Inferior parietal cortex (tissue), 1 donor: ENCODE data around the gene MPV17L2.

ENCODE experiments used
- DNase-seq: peaks from one replicate; pipeline ENCODE4 v3.0.0-alpha.2; 2016; ENCODE audit errors: extremely low spot score

Gene MPV17L2

DNA sequence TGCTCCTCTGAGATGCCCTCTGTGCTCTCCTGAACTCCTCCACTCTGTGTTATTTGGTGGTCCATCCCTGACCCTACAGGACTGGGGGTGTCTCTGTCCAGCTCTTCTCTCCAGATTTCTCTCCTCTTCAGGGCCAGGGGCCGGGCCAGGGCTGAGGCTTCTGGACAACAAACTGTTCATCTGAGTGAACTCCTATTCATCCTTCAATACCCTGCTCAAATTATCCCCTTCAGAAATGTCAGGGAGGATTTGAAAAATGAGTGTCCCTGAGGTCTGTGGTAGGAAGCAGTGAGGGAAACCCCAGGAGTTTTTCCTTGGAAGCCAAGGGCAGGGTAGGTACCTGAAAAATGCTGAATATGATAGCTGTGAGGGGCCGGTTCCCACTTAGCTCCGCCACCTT is 25.6 kb downstream of the MPV17L2 start:
- DNase-seq, result no peak

DNA sequence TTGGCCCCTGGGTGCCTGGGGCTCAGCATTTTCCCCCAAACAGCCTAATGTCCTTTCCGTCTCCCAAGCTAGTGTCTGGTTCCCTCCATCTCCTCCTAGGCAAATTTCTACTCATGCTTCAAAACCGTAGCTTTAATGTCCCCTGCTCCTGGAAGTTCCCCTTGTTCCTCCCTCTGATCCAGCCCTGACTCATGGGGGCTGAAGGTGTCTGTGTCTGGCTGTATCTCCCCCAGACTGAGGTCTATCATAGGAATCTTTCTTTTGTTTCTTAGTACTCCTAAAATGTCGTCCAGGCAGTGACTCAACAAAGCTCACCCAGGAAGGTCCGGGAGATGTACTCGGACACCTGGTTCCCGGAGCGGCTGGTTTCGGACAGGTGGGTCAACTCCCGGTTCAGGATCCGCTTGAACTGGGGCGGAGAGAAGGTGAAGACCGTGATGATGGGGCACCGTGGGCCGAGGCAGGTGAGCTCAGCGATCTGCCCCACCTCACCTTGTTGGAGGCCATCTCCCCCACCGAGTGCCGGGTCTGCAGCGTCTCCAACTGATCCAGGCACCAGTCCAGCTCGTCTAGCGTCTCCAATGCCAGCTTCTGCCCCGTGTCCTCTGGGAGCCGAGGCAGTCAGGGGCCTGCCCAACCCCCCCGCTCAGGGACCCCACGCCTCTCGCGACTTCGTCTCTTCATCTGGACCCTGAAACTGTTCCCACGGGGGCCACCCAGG is 27.1 kb downstream of the MPV17L2 start:
- DNase-seq, result no peak

DNA sequence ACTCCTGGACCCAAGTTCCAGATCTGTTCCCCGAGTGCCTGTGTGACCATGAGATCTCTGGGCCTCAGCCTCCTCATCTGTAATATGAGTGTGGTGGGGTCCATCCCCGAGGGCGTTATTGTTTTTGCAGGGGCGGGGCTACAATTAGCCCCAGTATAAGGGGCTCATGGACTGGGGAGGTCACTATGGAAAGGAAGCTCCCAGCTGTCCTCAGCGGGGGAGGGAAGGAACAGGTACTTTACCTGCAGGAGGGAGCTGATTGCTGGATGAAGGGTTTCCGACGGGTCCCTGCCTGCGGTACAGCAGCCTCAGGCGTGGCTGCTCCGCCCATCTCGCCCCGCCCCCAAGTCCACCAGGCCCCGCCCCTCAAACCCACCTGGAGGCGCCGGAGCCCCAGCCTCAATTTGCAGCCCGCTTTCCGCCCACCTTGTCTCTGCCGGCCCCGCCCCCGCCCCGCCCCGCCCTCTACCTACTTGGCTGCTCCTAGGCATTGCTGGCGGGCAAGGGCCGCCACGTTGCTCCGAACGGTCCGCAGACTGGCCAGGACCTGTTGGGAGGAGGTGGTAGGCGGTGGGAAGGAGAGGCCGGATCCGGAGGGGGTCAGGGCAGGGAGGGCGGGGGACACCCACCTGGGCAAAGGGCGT is 27.7 kb downstream of the MPV17L2 start:
- no peak for DNase-seq

DNA sequence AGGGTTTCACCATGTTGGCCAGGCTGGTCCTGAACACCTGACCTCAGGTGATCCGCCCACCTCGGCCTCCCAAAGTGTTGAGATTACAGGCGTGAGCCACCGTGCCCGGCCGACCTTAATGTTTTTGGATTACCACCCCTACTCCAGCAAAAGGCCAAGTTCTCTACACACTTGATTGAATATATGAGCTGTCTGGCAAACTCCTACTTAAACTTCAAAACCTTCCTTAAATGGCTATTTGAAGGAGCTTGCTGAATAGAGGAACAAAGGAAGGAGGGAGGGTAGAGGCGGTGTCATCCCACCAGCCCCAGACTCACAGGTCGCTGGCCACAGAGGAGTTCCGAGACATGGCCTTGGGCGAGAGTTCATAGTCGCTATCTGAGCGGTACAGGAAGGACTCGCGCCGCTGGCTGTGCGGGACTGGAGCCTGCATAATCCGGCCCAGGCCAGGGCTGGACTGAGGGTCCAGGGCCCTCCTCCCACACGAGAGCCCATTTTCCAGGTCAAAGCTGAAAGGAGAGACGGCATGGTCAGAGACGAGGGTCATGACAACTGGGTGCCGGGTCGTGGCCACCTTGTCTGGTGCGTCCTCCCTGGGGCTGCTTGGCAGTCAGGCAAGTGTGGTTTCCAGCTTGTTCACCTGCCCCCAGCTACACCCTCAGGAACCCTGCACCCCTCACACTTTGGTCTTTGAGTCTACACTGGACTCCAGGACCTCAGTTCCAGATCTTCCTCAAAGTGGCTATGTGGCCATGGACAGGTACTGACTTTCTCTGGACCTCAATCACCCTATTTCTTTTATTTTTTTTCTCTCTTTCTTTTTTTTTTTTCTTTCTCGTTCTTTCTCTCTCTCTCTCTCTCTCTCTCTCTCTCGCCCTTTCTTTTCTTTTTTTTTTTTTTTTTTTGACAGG is 29.1 kb downstream of the MPV17L2 start:
- DNase-seq, result no peak

DNA sequence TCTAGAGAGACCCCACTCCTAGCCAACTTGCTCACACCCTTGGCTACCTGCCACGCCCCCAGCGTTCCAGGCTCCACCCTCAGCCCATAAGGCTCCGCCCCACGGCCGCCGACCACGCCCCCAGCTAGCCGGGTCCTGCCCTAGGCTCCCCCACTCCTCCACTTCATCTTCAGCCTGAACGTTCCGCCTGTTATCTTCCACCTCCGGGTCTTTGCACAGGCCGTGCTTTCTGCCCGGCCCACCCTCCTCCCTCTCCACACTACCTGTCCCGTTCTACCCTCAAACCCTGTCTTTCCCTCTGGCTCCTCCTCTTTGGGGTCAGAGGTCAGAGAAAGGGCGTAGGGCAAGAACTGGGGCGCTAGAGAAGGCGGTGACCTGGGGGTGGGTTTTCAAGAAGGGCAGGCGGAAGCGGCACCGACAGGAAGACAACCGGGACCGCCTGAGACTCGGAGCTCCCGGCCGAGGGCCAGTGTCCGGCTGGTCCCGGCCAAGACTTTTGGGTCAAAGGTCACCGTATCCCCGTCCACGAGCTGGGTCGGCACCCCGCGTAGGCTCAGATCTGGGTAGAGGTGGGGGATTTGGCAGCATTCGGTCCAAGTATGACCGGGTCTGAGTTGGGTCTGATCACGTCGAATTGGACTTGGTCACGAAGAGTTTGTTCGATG is 31.0 kb downstream of the MPV17L2 start:
- peak; percentile 27 for DNase-seq

DNA sequence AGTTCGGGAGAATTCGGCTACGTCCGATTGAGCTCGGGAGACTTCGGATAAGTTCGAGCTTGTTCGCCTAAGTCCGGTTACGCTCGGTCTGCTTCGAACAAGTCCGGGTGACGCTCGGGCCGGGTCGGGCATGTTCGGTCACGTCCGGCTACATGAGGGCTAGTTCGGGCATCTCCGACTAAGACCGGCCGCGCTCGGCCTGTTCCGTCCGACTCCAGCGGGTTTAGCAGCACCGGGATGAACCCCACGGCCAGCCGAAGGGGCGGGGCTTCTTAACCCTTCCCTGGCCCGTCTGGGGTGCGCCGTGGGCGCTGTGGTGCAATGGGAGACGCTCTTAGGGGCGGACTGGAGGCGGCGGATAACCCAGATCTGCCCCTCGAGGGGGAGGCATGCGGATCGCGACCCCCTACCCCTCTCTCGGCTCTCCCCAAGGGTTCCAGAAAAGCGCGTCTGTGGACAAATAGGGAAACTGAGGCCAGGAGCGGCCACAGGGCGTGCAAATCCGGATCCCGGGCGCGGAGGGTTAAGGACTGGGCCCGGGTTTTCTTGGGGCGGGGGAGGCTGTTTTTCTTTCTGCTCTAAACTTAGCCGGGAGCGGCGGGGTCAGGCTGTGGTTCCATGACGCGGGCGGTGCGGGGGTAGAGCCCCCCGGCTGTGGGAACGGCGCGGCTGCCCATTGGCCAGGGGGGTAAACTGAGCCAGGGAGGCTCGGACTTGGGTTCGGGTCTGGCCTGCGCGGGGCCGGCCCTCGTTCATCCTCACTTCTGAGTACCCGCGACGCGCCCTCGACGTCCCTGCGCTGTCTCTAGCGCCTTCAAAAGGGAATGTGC is 31.7 kb downstream of the MPV17L2 start:
- DNase-seq, result peak; percentile 91

DNA sequence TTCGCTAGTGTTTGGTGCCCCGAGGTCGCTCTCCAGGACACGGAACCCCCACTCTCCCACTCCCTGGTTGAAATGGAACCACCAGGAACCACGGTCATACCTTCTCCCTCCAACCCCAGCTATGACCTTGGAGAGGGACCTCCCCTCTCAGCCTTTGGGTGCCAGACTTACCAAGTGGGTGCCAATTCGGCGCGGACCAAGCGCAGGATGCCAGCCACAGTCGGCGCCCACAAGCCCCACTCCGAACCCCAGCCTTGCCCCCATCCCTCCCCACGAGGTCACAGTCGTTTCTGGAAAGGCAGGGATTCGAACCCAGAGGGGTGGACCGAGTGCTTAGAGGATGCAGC is 32.3 kb downstream of the MPV17L2 start:
- no peak for DNase-seq

DNA sequence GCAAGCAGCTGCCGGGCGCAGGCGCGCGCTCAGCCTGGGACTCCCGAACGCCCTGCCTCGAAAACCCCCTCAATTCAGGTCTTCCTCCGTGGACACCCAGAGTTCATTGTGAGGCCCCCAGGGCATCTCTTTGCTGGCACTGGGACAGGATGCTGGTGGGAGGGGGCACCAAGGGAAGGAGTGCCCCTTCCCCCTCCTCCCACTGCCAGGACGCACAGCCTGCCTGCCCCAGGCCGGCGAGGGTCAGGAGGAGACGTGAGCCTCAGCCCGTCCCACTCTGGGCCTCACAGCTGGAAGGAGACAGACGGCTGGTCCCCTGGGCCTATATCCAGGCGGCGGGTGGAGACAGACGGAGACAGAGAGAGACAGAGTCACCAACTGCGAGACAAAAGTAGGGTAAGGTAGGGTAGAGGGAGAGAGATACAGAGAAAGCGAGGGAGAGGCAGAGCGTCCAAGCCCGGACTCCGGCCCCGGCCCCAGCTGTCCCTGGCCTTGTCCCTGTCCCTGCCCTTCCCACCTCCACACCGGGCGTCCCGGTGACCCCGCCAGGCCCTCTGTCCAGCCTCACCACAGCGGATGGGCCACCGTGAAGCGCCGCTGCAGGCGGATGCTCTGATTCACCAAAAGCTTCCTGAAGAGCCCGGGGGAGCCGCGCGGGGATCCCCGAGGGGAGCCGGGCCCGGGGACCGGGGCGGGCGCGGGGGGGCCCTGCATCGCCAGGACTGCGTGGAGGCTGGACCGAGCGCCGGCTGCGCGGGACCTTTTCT is 32.9 kb downstream of the MPV17L2 start, which contains the start of gene PDE4C:
TSS of gene PDE4C (minus strand) at position 737 of the 767 bp plus-strand sequence. CDS start at position 714, 23 bp downstream.
- no peak for DNase-seq

DNA sequence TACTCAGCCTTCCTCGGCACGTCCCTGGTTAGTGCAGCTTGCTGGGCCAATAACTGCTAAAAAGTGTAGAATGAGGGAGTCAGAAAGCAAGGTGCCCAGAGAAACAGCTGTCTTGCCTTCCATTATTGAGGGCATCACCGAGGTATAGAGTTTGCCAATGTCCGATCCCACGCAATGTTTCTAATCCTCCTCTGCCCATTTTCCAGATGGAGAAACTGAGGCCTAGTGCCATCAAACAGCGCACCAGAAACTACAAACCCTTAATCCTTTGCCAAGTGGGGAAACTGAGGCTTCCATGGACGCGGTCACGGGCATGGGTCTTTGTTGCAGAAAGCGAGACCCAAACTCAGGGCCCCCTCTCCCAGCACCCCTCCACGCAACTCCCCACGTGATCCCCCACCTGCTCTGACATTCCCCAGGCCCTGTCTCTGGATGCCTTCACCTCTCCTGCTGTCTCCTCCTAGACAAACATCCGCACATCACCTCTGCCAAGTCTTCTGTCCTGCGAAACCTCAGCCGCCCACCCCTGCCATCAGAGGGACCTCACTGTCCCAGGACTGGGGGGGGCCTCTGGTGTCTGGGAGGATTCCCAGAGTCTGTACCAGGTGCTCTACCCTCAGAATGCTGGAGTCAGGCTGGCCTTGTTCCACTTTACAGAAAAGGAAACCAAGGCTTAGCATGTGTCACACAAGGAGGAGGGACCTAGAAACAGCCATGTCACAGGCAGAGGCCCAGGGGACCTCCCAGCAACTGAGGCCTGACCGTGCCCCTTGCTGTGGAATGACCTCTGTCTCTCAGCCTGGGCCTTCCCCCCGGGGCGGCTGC is 34.1 kb downstream of the MPV17L2 start:
- no peak for DNase-seq

DNA sequence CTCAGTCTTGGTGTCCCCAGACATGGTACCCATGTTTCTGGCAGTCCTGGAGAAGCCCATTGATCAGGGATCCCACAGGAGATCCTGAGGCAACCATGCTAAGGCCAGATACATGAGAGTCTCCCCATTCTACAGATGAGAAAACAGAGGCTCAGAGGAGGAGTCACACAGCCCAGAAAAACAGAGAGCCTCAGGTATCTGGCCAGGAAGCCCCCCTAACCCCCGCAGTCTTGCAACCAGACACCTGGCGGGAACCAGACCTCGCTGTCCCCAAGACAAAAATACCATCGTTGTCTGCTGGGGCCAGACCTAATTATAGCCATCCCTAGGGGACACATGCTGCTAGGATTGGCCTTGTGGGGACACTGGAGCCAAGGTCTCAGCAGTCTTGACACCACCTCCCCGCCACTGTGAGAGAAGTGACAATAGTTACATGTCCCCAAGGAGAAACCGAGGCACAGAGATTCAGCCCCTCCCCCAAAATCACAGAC is 34.8 kb downstream of the MPV17L2 start:
- no peak for DNase-seq

DNA sequence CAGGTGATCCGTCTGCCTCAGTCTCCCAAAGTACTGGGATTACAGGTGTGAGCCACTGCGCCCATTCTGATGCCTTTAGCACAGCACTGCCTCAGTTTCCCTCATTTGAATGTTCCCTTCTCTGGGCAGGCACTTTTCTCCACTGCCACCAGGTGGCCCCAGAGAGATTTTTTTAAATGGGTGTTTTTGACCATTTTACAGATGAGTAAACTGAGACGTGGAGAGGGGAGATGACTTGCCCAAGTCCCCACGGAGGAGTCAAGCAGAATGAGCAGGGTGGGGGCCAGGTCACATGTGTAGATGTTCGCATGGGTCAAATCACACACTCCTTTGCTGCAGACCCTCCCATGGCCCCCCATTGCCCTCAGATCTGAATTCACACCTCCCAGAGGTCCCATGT is 36.5 kb downstream of the MPV17L2 start:
- DNase-seq, result no peak

DNA sequence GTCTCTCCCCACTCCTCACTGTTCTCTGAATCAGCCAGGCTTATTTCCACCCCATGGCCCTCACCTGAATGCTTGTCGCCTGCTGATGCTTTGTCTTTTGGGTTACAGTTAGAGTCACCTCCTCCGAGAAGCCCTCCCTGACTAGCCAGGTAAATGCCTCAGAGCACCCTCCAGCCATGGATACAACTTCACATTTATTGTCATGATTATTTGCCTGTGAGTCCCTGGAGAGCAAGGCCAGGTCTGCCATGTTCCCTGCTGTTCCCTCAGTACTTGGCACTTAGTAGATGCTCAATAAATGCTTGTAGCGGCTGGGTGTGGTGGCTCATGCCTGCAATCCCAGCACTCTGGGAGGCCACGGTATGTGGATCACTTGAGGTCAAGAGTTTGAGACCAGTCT is 36.9 kb downstream of the MPV17L2 start:
- no peak for DNase-seq

DNA sequence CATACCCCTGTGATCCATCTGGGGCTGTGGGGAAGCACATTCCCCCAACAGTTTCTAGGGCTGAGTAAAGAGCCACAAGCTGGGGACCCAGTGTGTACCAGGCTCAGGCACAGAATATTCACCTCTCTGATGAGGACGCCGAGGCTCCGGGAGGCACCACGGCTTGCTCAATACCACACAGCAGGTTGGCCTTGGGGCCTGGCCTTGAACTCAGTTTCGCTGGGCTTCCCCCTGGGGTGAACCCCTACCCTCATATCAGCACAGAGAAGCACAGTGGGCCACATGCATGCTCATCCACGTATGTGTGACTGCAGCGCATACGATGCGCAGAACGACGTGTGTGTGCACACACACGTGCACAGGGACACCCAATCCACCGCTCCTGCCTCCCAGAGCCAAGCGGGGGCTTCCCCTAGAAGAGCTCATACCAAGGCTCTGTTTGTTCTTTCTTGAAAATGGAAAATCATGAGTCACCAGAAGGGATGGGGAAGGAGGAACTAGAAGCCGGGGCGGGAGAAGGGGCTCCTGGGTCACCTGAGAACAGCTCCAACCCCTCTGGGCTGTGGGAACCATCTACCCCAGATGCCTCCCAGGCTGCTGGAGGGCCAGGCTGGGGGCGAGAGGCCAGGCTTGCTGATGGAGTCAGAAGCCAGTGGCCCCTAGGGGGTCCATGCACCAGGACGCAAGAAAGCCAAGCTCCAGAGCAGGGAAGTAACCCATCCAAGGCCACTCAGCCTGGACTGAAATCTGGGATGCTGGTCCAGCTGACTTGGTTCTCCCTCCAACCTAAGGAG is 38.1 kb downstream of the MPV17L2 start:
- DNase-seq, result peak; percentile 23

DNA sequence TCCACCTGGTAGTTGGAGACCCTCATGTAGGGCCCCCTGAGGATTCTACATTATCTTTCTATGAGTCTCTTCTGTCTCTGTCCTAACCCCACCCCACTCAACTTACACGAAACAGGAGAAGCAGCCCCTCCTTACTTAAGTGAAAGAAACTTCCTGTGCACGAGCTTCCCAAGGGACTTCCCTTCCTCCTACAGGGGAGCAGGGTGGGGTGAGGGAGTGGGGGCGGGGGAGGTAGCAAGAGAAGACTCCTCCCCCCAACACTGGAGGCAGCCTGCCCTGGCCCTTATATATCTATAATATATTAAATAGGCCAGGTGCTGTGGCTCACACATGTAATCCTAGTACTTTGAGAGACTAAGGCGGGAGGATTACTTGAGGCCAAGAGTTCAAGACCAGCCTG is 38.8 kb downstream of the MPV17L2 start:
- DNase-seq, result no peak

DNA sequence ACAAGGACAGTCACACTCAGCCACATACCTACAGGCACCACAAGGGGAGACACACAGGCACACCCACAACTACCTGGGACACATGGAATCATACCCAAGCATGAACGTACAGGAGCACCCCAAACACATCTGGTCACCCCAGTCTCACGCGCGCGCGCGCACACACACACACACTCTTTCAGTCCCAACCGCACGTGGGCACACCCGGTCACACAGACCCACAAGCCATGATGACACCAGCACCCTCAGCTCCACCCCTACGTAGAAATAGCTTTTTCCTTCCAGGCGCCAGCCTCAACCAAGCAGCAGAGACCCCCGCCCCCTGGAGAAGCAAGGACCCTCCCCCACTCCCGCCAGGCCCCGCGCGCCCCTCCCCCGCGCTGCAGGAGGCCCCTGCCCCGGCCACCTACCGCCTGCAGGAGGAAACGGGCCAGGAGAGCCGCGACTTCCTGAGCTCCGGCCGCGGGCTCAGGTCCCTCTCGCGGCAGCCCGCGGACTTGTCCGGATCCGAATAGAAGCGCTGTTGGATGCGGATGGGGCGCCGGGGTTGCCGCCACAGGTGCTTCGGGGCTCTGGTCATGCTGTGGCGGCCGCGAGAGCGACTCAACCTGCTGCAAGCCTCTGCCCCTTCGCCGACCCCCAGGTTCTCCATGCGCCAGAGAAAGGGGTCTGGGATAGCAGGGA is 39.7 kb downstream of the MPV17L2 start:
- no peak for DNase-seq

DNA sequence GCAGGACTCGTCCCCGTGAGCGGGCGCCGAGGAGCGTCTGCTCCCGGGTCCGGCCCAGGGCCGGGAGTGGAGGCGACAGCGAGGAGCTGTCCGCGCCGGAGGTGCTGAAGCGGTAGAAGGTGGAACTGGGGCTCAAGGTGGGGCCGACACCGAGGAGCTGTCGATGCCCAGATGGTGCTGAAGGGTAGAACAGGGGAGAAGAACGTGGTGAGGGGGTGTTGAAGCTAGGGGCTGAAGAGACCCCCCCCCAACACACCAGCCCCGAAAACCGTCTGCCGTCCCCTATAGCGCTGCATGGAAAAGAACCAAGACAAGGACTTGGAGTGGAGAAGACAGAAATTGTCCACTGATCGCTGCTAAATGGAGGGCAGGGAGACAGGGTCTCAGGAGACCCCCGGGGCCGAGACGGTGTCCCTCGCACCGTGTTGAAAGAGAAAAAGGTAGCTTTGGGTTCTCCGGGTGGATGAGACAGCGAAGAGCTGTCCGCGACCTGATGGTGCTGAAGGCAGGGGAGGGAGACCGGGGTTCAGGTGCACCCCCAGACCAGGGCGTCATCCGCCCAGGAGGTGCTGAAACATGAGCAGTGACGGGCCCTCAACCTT is 40.3 kb downstream of the MPV17L2 start:
- DNase-seq, result no peak

DNA sequence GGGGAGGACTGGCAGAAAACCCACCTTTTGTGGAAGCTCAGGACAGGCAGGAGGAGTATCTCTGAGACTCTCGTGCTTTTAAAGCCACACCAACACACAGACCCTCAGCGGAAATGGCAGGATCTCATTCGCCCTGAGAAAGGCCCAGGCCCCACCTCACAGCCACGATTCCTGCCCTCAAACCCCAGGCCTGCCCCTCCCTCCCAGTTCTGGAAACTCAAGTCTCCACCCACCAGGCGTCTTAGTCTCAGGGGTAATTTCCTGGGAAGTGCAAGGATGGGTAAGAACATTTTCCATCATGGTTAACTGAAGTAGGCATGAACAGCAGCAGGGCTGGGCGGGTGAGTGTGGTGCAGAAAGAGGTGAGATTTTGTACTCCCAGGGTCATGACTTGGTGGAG is 41.2 kb downstream of the MPV17L2 start:
- no peak for DNase-seq
